ENCODE measurements around the gene WBP2. TPM values are rescaled to one million over a fixed set of nuclear protein-coding genes. Genes with fewer than 3 reads are reported as not detected.
"Not testable (repeated sequence)": the region's sequence is repeated elsewhere in the genome, so short reads cannot be mapped to it uniquely, and the experiment has no call there.

The WBP2 gene
- total and polyA plus RNA-seq, 10 of the 15 experiments (the other 5 are each of a cell fraction or from before 2014, with no cell fraction given), result 1.5 to 57.3 (median 27.5) TPM

- H3K36me3 ChIP-seq (ENCODE audit: control insufficient read depth in 2 of 2, insufficient read depth in 2 of 2, low read length in 1 of 2); intact Hi-C loops (cut with micrococcal nuclease; ENCODE audit: unreplicated experiment); H3K79me2 ChIP-seq (ENCODE audit: control insufficient read depth, insufficient read depth, low read length); H3K27me3 ChIP-seq (replicated peaks in 1 of 2; ENCODE audit: control insufficient read depth in 2 of 2, insufficient read depth in 2 of 2, low read length in 1 of 2); H2AFZ ChIP-seq (ENCODE audit: control insufficient read depth, low read depth, low read length); H3K9ac ChIP-seq (ENCODE audit: control insufficient read depth, insufficient read depth, low read length); H4K20me1 ChIP-seq (ENCODE audit: control insufficient read depth, insufficient read depth); BruUV-seq (replicated peaks); DNase-seq (ENCODE audit: low read depth, low spot score); H3K4me3 ChIP-seq; H3K27ac ChIP-seq (ENCODE audit: control insufficient read depth, insufficient read depth); H3K9me3 ChIP-seq (replicated peaks; ENCODE audit: control insufficient read depth, insufficient read depth, low read length); in situ Hi-C loops (cut with MboI); ATAC-seq; FAIRE-seq: not testable (repeated sequence)
- peaks cover 16% of the 10 kb centered on the region for H3K4me1 ChIP-seq (ENCODE audit: control insufficient read depth, insufficient read depth, low read length)
- RAD21 ChIA-PET (ENCODE audit: unreplicated experiment), result interaction anchor here (0.7 to 1.3 kb wide), 4 partner anchors 10 to 31 kb away, joined by 3 to 5 read pairs (median 3); partner anchors contain the start of gene TRIM65
- 84% methylated on average over 12 of the region's 17 CpGs for WGBS (ENCODE audit: insufficient coverage, insufficient replicate concordance, low lambda C conversion rate, missing lambda C conversion rate)
- POLR2A ChIA-PET, result interaction anchor here (0.6 to 1.7 kb wide), 6 partner anchors 10 to 401 kb away, joined by 3 to 16 read pairs (median 4); partner anchors contain the start of genes TRIM47 and WBP2
- SMC1A ChIA-PET (ENCODE audit: uncharacterized antibody, unreplicated experiment), result interaction anchor here (0.7 to 1.4 kb wide), 6 partner anchors 9 to 139 kb away, joined by 3 to 6 read pairs (median 3); partner anchors contain the start of gene WBP2
- CTCF ChIA-PET, result interaction anchor here (1.0 to 2.1 kb wide), 5 partner anchors 9 to 112 kb away, joined by 3 to 8 read pairs (median 4); no protein-coding TSS in a partner anchor
- peak overlapping the region; percentile 51 for H3K4me2 ChIP-seq (ENCODE audit: control insufficient read depth, insufficient read depth)
Observed at GRCh38 chr17:75865404-75866188, 10.5 kb upstream of the WBP2 start.

- 13% methylated on average over 1 of the region's 4 CpGs for WGBS (ENCODE audit: insufficient coverage, insufficient replicate concordance, low lambda C conversion rate, missing lambda C conversion rate)
- Histone ChIP-seq H3K27ac (ENCODE audit: control insufficient read depth, insufficient read depth) (peak overlapping the region; percentile 29), H3K4me2 (ENCODE audit: control insufficient read depth, insufficient read depth) (peak overlapping the region; percentile 22), H3K4me1 (ENCODE audit: control insufficient read depth, insufficient read depth, low read length) (peaks cover 17% of the 10 kb centered on the region), H3K4me3 (peak overlapping the region; percentile 22; the same call in 1 of the 2 replicates)
- RAD21 ChIA-PET (ENCODE audit: unreplicated experiment), result interaction anchor here (0.7 to 1.3 kb wide), 5 partner anchors 11 to 32 kb away, joined by 3 to 5 read pairs (median 3); partner anchors contain the start of gene TRIM65
- H2AFZ ChIP-seq (ENCODE audit: control insufficient read depth, low read depth, low read length); in situ Hi-C loops (cut with MboI); H4K20me1 ChIP-seq (ENCODE audit: control insufficient read depth, insufficient read depth); FAIRE-seq; H3K9ac ChIP-seq (ENCODE audit: control insufficient read depth, insufficient read depth, low read length); H3K9me3 ChIP-seq (replicated peaks; ENCODE audit: control insufficient read depth, insufficient read depth, low read length); intact Hi-C loops (cut with micrococcal nuclease; ENCODE audit: unreplicated experiment); DNase-seq (ENCODE audit: low read depth, low spot score); H3K36me3 ChIP-seq (ENCODE audit: control insufficient read depth in 2 of 2, insufficient read depth in 2 of 2, low read length in 1 of 2); BruUV-seq (replicated peaks); H3K27me3 ChIP-seq (replicated peaks in 1 of 2; ENCODE audit: control insufficient read depth in 2 of 2, insufficient read depth in 2 of 2, low read length in 1 of 2); H3K79me2 ChIP-seq (ENCODE audit: control insufficient read depth, insufficient read depth, low read length): not testable (repeated sequence)
- SMC1A ChIA-PET (ENCODE audit: uncharacterized antibody, unreplicated experiment), result interaction anchor here (0.7 to 1.4 kb wide), 8 partner anchors 9 to 140 kb away, joined by 3 to 6 read pairs (median 3); partner anchors contain the start of gene WBP2
- POLR2A ChIA-PET, result interaction anchor here (0.6 to 1.7 kb wide), 6 partner anchors 9 to 105 kb away, joined by 3 to 16 read pairs (median 5); partner anchors contain the start of genes TRIM47 and WBP2
- CTCF ChIA-PET, result interaction anchor here (0.6 to 2.1 kb wide), 9 partner anchors 8 to 112 kb away, joined by 3 to 8 read pairs (median 3); partner anchors contain the start of genes TRIM65 and WBP2
- peak; percentile 39 for ATAC-seq
- TF ChIP-seq CREB1 (IDR thresholded peaks at IDR 0.05; ENCODE audit: low read depth), result peak; percentile 53; the same call in 1 of the 2 replicates
- peak; percentile 5; the same call in 1 of the 2 replicates for TF ChIP-seq JUNB (IDR thresholded peaks at IDR 0.05)
- peak; percentile 9; the same call in 1 of the 2 replicates for TF ChIP-seq FOXM1 (IDR thresholded peaks at IDR 0.05; ENCODE audit: low read depth, low read length)
- 0 out of 2 replicates have a peak, but pooled peaks have one; percentile 6 for TF ChIP-seq NFIC (IDR thresholded peaks at IDR 0.05; ENCODE audit: low read depth, low read length)
Observed at GRCh38 chr17:75864887-75865286, 9.8 kb upstream of the WBP2 start.

All from GM12878 (cell line).